ENCODE results near the gene CD82. TPM values are rescaled to one million over a fixed set of nuclear protein-coding genes. Genes with fewer than 3 reads are reported as not detected.

CD82 gene
- total RNA-seq, 1 experiment from 2014 or later: 8.2 TPM

- H3K27ac ChIP-seq (ENCODE audit: low read depth, low read length, poor library complexity, severe bottlenecking): peak overlapping the region; percentile 58
- H3K9me3 ChIP-seq (ENCODE audit: low read depth, low read length, poor library complexity, severe bottlenecking): no peaks in the 10 kb centered on the region
- peak overlapping the region; percentile 54 for H3K4me3 ChIP-seq (ENCODE audit: low read depth, low read length, poor library complexity, severe bottlenecking)
- no peak for DNase-seq (ENCODE audit: low spot score)
- TF ChIP-seq EZH2 (IDR thresholded peaks at IDR 0.05; ENCODE audit: borderline replicate concordance, low read depth, low read length, poor library complexity, severe bottlenecking) (no peak), CTCF (conservative IDR thresholded peaks at IDR 0.05; ENCODE audit: low read depth, low read length) (no peak)
- BruUV-seq (replicated peaks): no TSS peak
- CTCF ChIA-PET: interaction anchor here (0.7 to 2.3 kb wide), 4 partner anchors 11 to 361 kb away, joined by 3 to 17 read pairs (median 3); no protein-coding TSS in a partner anchor
- intact Hi-C loops (cut with micrococcal nuclease; ENCODE audit: unreplicated experiment): loop anchor here (2.0 kb wide), 1 partner anchor 51 kb away; no protein-coding TSS in a partner anchor
- peaks cover 26% of the 10 kb centered on the region for H3K4me1 ChIP-seq (ENCODE audit: insufficient read depth, low read length, poor library complexity, severe bottlenecking)
- no peaks in the 10 kb centered on the region for H3K27me3 ChIP-seq (replicated peaks; ENCODE audit: insufficient read depth, low read depth, low read length, poor library complexity)
- H3K36me3 ChIP-seq (ENCODE audit: insufficient read depth, low read length, poor library complexity, severe bottlenecking): no peaks in the 10 kb centered on the region
- POLR2A ChIA-PET (ENCODE audit: low non-redundant PET): interaction anchor here (1.0 kb wide), 1 partner anchor 8 kb away, joined by 5 read pairs; no protein-coding TSS in a partner anchor
Measured at GRCh38 chr11:44565953-44566949, 788 bp downstream of the CD82 start.

GRCh38 chr11:44566952-44567875, 1.8 kb downstream of the CD82 start:
- H3K4me1 ChIP-seq (ENCODE audit: insufficient read depth, low read length, poor library complexity, severe bottlenecking): peaks cover 26% of the 10 kb centered on the region
- ChIA-PET CTCF (no interaction called here), POLR2A (ENCODE audit: low non-redundant PET) (no interaction called here)
- no peaks in the 10 kb centered on the region for H3K36me3 ChIP-seq (ENCODE audit: insufficient read depth, low read length, poor library complexity, severe bottlenecking)
- intact Hi-C loops (cut with micrococcal nuclease; ENCODE audit: unreplicated experiment): no loop called here
- BruUV-seq (replicated peaks): no TSS peak
- H3K4me3 ChIP-seq (ENCODE audit: low read depth, low read length, poor library complexity, severe bottlenecking): no peak overlapping the region
- DNase-seq (ENCODE audit: low spot score): no peak
- TF ChIP-seq EZH2 (IDR thresholded peaks at IDR 0.05; ENCODE audit: borderline replicate concordance, low read depth, low read length, poor library complexity, severe bottlenecking): no peak
- 0 out of 2 replicates have a peak, but pooled peaks have one; percentile 15 for TF ChIP-seq CTCF (conservative IDR thresholded peaks at IDR 0.05; ENCODE audit: low read depth, low read length)
- no peaks in the 10 kb centered on the region for H3K27me3 ChIP-seq (replicated peaks; ENCODE audit: insufficient read depth, low read depth, low read length, poor library complexity)
- no peak overlapping the region for H3K27ac ChIP-seq (ENCODE audit: low read depth, low read length, poor library complexity, severe bottlenecking)
- no peaks in the 10 kb centered on the region for H3K9me3 ChIP-seq (ENCODE audit: low read depth, low read length, poor library complexity, severe bottlenecking)

DNA sequence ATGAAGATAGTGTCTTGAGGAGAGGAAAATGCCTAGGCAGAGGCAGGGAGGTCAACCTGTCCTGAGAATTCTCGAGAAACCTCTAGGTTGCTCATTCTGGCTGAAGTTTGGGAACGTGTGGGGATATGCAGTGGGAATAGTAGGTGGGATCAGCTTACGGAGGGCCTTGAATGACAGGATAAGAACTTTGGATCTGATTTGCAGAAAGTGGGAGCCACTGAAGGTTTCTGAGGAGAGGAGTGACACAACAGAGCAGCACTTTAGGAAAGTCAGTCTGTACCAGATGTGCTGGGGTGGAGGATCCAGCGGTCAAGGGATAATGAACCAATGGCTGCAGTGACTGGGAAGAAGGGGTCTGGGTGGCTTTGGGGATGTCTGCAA, 2.4 kb downstream of the CD82 start:
- H3K9me3 ChIP-seq (ENCODE audit: low read depth, low read length, poor library complexity, severe bottlenecking): no peaks in the 10 kb centered on the region
- CTCF ChIA-PET: no interaction called here
- intact Hi-C loops (cut with micrococcal nuclease; ENCODE audit: unreplicated experiment): no loop called here
- POLR2A ChIA-PET (ENCODE audit: low non-redundant PET): no interaction called here
- H3K4me1 ChIP-seq (ENCODE audit: insufficient read depth, low read length, poor library complexity, severe bottlenecking): peaks cover 26% of the 10 kb centered on the region
- no peaks in the 10 kb centered on the region for H3K36me3 ChIP-seq (ENCODE audit: insufficient read depth, low read length, poor library complexity, severe bottlenecking)
- no peak for TF ChIP-seq EZH2 (IDR thresholded peaks at IDR 0.05; ENCODE audit: borderline replicate concordance, low read depth, low read length, poor library complexity, severe bottlenecking)
- no peak for TF ChIP-seq CTCF (conservative IDR thresholded peaks at IDR 0.05; ENCODE audit: low read depth, low read length)
- DNase-seq (ENCODE audit: low spot score): no peak
- no TSS peak for BruUV-seq (replicated peaks)
- H3K27ac ChIP-seq (ENCODE audit: low read depth, low read length, poor library complexity, severe bottlenecking): no peak overlapping the region
- no peak overlapping the region for H3K4me3 ChIP-seq (ENCODE audit: low read depth, low read length, poor library complexity, severe bottlenecking)
- no peaks in the 10 kb centered on the region for H3K27me3 ChIP-seq (replicated peaks; ENCODE audit: insufficient read depth, low read depth, low read length, poor library complexity)

Data from A673 (cell line).